ENCODE measurements around the gene FAM124A. TPM values are rescaled to one million over a fixed set of nuclear protein-coding genes. Genes with fewer than 3 reads are reported as not detected.

The FAM124A gene
- total RNA-seq, 1 experiment from 2014 or later, result 1.1 TPM

GRCh38 chr13:51313619-51314018 lies 91.4 kb downstream of the FAM124A start:
- no peak for DNase-seq (ENCODE audit: low read depth, low spot score)
- CTCF ChIA-PET, result no interaction called here
- Histone ChIP-seq H3K4me1 (ENCODE audit: control insufficient read depth, insufficient read depth, low read length) (no peaks in the 10 kb centered on the region), H3K27ac (ENCODE audit: low read length) (no peak overlapping the region), H3K27me3 (ENCODE audit: control insufficient read depth, insufficient read depth, low read length) (peaks cover 2% of the 10 kb centered on the region; the same call in 1 of the 2 replicates), H3K36me3 (ENCODE audit: control insufficient read depth, insufficient read depth, low read length) (no peaks in the 10 kb centered on the region), H3K4me3 (ENCODE audit: low read depth in 2 of 2, low read length in 2 of 2) (no peak overlapping the region), H3K9me3 (ENCODE audit: control insufficient read depth, insufficient read depth, low read depth, low read length) (no peaks in the 10 kb centered on the region)
- intact Hi-C loops (cut with micrococcal nuclease; ENCODE audit: unreplicated experiment), result no loop called here
- no peak for ATAC-seq
- POLR2A ChIA-PET, result no interaction called here
- TF ChIP-seq CTCF (IDR thresholded peaks at IDR 0.05) (no peak), SIN3A (IDR thresholded peaks at IDR 0.05; ENCODE audit: borderline replicate concordance, insufficient read depth, low read depth, low read length) (no peak), REST (IDR thresholded peaks at IDR 0.05; ENCODE audit: insufficient read depth in 1 of 2, low read depth in 2 of 2, low read length in 1 of 2) (no peak), POLR2AphosphoS5 (IDR thresholded peaks at IDR 0.05; ENCODE audit: low read depth, low read length) (no peak), TCF7L2 (IDR thresholded peaks at IDR 0.05; ENCODE audit: low read depth, low read length) (no peak)
- no TSS peak for BruUV-seq (replicated peaks)
- in situ Hi-C loops (cut with HindIII; ENCODE audit: low pct_unique_long_range_greater_than_20kb, low sequenced_read_pairs), result no loop called here

- H3K27me3 ChIP-seq (ENCODE audit: control insufficient read depth, insufficient read depth, low read length), result peaks cover 2% of the 10 kb centered on the region; the same call in 1 of the 2 replicates
- no peaks in the 10 kb centered on the region for H3K4me1 ChIP-seq (ENCODE audit: control insufficient read depth, insufficient read depth, low read length)
- H3K9me3 ChIP-seq (ENCODE audit: control insufficient read depth, insufficient read depth, low read depth, low read length), result no peaks in the 10 kb centered on the region
- H3K4me3 ChIP-seq (ENCODE audit: low read depth in 2 of 2, low read length in 2 of 2), result no peak overlapping the region
- CTCF ChIA-PET, result no interaction called here
- ATAC-seq (no peak), DNase-seq (ENCODE audit: low read depth, low spot score) (no peak)
- no peak overlapping the region for H3K27ac ChIP-seq (ENCODE audit: low read length)
- H3K36me3 ChIP-seq (ENCODE audit: control insufficient read depth, insufficient read depth, low read length), result no peaks in the 10 kb centered on the region
- in situ Hi-C loops (cut with HindIII; ENCODE audit: low pct_unique_long_range_greater_than_20kb, low sequenced_read_pairs) (no loop called here), intact Hi-C loops (cut with micrococcal nuclease; ENCODE audit: unreplicated experiment) (no loop called here)
- POLR2A ChIA-PET, result no interaction called here
- no TSS peak for BruUV-seq (replicated peaks)
- TF ChIP-seq SIN3A (IDR thresholded peaks at IDR 0.05; ENCODE audit: borderline replicate concordance, insufficient read depth, low read depth, low read length) (no peak), REST (IDR thresholded peaks at IDR 0.05; ENCODE audit: insufficient read depth in 1 of 2, low read depth in 2 of 2, low read length in 1 of 2) (no peak), CTCF (IDR thresholded peaks at IDR 0.05) (no peak), POLR2AphosphoS5 (IDR thresholded peaks at IDR 0.05; ENCODE audit: low read depth, low read length) (no peak), TCF7L2 (IDR thresholded peaks at IDR 0.05; ENCODE audit: low read depth, low read length) (no peak)
These were observed 95.1 kb downstream of the FAM124A start for GRCh38 chr13:51317262-51317661.

All from Panc1 (cell line).